GM18498 (cell line): Measurements from ENCODE around the gene CEP135.
"Not testable (repeated sequence)": the region's sequence is repeated elsewhere in the genome, so short reads cannot be mapped to it uniquely, and the experiment has no call there.

ENCODE experiments used
- ATAC-seq: cut with Tn5 transposase; IDR thresholded peaks from one replicate; pipeline ENCODE4 v1.9.1; 2021; ENCODE audit warnings: mild to moderate bottlenecking, moderate library complexity; ENCODE audit not compliant: unreplicated experiment

CEP135 gene

GRCh38 chr4:55941881-55942396, 6.8 kb upstream of the CEP135 start:
- no peak for ATAC-seq

- ATAC-seq, result peak; percentile 32
These were observed 1.4 kb upstream of the CEP135 start for GRCh38 chr4:55947254-55947882.

- no peak for ATAC-seq
These were observed 626 bp upstream of the CEP135 start for GRCh38 chr4:55947912-55948725.

- no peak for ATAC-seq
These were observed 697 bp downstream of the CEP135 start for GRCh38 chr4:55949482-55949802.

- ATAC-seq, result no peak
These were observed 2.6 kb downstream of the CEP135 start for GRCh38 chr4:55951191-55951922.

GRCh38 chr4:55955710-55956109, 7.0 kb downstream of the CEP135 start:
- ATAC-seq, result no peak

- no peak for ATAC-seq
These were observed 10.9 kb downstream of the CEP135 start for GRCh38 chr4:55959655-55960054.

GRCh38 chr4:55964046-55964445, 15.3 kb downstream of the CEP135 start:
- no peak for ATAC-seq

- no peak for ATAC-seq
These were observed 16.8 kb downstream of the CEP135 start for GRCh38 chr4:55965585-55965984.

- ATAC-seq, result not testable (repeated sequence)
These were observed 17.6 kb downstream of the CEP135 start for GRCh38 chr4:55966324-55966723.

GRCh38 chr4:55967376-55967775, 18.6 kb downstream of the CEP135 start:
- no peak for ATAC-seq

- no peak for ATAC-seq
These were observed 24.9 kb downstream of the CEP135 start for GRCh38 chr4:55973650-55974049.

- ATAC-seq, result no peak
These were observed 29.1 kb downstream of the CEP135 start for GRCh38 chr4:55977811-55978210.

- peak; percentile 45 for ATAC-seq
These were observed 30.8 kb downstream of the CEP135 start for GRCh38 chr4:55979562-55979961.

- no peak for ATAC-seq
These were observed 32.0 kb downstream of the CEP135 start for GRCh38 chr4:55980725-55981124.

GRCh38 chr4:55982976-55983375, 34.2 kb downstream of the CEP135 start:
- ATAC-seq, result no peak

GRCh38 chr4:55989766-55990165, 41.0 kb downstream of the CEP135 start:
- no peak for ATAC-seq

GRCh38 chr4:55993994-55994663, 45.4 kb downstream of the CEP135 start:
- ATAC-seq, result peak; percentile 80

GRCh38 chr4:55996646-55997045, 47.9 kb downstream of the CEP135 start:
- ATAC-seq, result no peak

GRCh38 chr4:56003606-56004005, 54.9 kb downstream of the CEP135 start:
- no peak for ATAC-seq

GRCh38 chr4:56004235-56004634, 55.5 kb downstream of the CEP135 start:
- no peak for ATAC-seq
